ENCODE data around the gene DAB2. TPM values are rescaled to one million over a fixed set of nuclear protein-coding genes. Genes with fewer than 3 reads are reported as not detected.

The DAB2 gene
- total RNA-seq, 2 experiments from 2014 or later = 0.40 TPM; not detected in 1

DNA sequence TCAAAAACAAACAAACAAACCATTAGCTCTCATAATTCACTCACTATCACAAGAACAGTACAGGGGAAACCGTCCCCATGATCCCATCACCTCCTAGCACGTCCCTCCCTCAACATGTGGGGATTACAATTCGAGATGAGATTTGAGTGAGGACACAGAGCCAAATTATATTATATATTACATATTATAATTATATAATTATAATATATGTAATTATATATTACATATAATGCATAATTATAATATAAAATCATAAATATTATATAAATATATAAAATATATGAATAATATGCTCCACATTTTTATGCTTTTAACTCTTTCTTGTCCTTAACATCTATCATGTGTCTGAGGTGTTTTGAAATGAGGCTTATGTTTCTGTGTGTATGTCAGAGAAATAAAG is 57.1 kb downstream of the DAB2 start:
- BruUV-seq (replicated peaks) = no TSS peak
- H3K36me3 ChIP-seq (ENCODE audit: insufficient read depth, low read length) = no peaks in the 10 kb centered on the region
- DNase-seq (ENCODE audit: low spot score) = no peak
- TF ChIP-seq, protein P1, sequence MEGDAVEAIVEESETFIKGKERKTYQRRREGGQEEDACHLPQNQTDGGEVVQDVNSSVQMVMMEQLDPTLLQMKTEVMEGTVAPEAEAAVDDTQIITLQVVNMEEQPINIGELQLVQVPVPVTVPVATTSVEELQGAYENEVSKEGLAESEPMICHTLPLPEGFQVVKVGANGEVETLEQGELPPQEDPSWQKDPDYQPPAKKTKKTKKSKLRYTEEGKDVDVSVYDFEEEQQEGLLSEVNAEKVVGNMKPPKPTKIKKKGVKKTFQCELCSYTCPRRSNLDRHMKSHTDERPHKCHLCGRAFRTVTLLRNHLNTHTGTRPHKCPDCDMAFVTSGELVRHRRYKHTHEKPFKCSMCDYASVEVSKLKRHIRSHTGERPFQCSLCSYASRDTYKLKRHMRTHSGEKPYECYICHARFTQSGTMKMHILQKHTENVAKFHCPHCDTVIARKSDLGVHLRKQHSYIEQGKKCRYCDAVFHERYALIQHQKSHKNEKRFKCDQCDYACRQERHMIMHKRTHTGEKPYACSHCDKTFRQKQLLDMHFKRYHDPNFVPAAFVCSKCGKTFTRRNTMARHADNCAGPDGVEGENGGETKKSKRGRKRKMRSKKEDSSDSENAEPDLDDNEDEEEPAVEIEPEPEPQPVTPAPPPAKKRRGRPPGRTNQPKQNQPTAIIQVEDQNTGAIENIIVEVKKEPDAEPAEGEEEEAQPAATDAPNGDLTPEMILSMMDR (conservative IDR thresholded peaks at IDR 0.05; ENCODE audit: low read length) = no peak
- TF ChIP-seq EZH2phosphoT487 (IDR thresholded peaks at IDR 0.05; ENCODE audit: borderline replicate concordance, low read depth, low read length) = no peak
- ChIA-PET POLR2A (interaction anchor here (1.2 kb wide), 1 partner anchor 8 kb away, joined by 5 read pairs; no protein-coding TSS in a partner anchor), CTCF (ENCODE audit: unreplicated experiment) (no interaction called here)
- no peak overlapping the region for H3K4me2 ChIP-seq (ENCODE audit: low read length)
- H3K79me2 ChIP-seq (ENCODE audit: insufficient read depth, low read depth, low read length) = no peaks in the 10 kb centered on the region
- H3K9me3 ChIP-seq (ENCODE audit: low read length) = no peaks in the 10 kb centered on the region
- H3K27ac ChIP-seq (ENCODE audit: low read depth, low read length, poor library complexity, severe bottlenecking) = no peak overlapping the region
- H3K4me3 ChIP-seq (ENCODE audit: low read depth, low read length, poor library complexity, severe bottlenecking) = no peak overlapping the region
- H4K20me1 ChIP-seq (ENCODE audit: insufficient read depth, low read length) = no peaks in the 10 kb centered on the region
- no peaks in the 10 kb centered on the region for H3K9me2 ChIP-seq (ENCODE audit: insufficient read depth, low read length)
- no peaks in the 10 kb centered on the region for H3K4me1 ChIP-seq (ENCODE audit: insufficient read depth, low read length, poor library complexity, severe bottlenecking)
- H2AFZ ChIP-seq (ENCODE audit: low read length) = no peak overlapping the region
- intact Hi-C loops (cut with micrococcal nuclease; ENCODE audit: unreplicated experiment) = no loop called here

DNA sequence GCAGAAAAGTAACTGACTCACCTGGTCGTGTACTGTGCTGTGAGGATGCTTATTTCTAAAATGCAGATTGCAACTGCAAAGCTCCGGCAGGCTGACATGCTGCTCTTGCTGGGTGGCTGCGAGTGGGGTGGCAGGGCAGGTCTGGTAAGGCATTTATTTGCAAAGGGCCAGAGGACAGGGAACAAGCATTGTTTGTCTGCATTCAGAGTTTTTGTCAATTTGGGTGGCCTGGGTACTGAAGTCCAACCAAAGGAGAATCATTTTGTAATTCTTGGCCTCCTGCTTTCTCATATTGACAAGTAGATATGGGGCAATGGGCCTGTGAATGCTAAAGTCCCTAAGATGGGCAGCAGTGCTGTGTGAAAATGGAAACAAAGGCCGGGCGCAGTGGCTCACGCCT is 60.4 kb downstream of the DAB2 start, which contains the start of gene C9:
Gene C9 (minus strand): TSS at position 129 of the 400 bp plus-strand sequence. CDS start 31 bp downstream, at position 98.
- TF ChIP-seq, protein P1 (conservative IDR thresholded peaks at IDR 0.05; ENCODE audit: low read length) = no peak
- no peak for TF ChIP-seq EZH2phosphoT487 (IDR thresholded peaks at IDR 0.05; ENCODE audit: borderline replicate concordance, low read depth, low read length)
- H3K79me2 ChIP-seq (ENCODE audit: insufficient read depth, low read depth, low read length) = no peaks in the 10 kb centered on the region
- H3K9me3 ChIP-seq (ENCODE audit: low read length) = no peaks in the 10 kb centered on the region
- no TSS peak for BruUV-seq (replicated peaks)
- intact Hi-C loops (cut with micrococcal nuclease; ENCODE audit: unreplicated experiment) = no loop called here
- ChIA-PET CTCF (ENCODE audit: unreplicated experiment) (no interaction called here), POLR2A (no interaction called here)
- H3K4me1 ChIP-seq (ENCODE audit: insufficient read depth, low read length, poor library complexity, severe bottlenecking) = no peaks in the 10 kb centered on the region
- no peak for DNase-seq (ENCODE audit: low spot score)
- H3K9me2 ChIP-seq (ENCODE audit: insufficient read depth, low read length) = no peaks in the 10 kb centered on the region
- H2AFZ ChIP-seq (ENCODE audit: low read length) = no peak within 1 kb of the TSS
- no peak within 1 kb of the TSS for H3K4me2 ChIP-seq (ENCODE audit: low read length)
- H3K36me3 ChIP-seq (ENCODE audit: insufficient read depth, low read length) = no peaks in the 10 kb centered on the region
- no peak within 1 kb of the TSS for H3K27ac ChIP-seq (ENCODE audit: low read depth, low read length, poor library complexity, severe bottlenecking)
- H4K20me1 ChIP-seq (ENCODE audit: insufficient read depth, low read length) = no peaks in the 10 kb centered on the region
- no peak within 1 kb of the TSS for H3K4me3 ChIP-seq (ENCODE audit: low read depth, low read length, poor library complexity, severe bottlenecking)

DNA sequence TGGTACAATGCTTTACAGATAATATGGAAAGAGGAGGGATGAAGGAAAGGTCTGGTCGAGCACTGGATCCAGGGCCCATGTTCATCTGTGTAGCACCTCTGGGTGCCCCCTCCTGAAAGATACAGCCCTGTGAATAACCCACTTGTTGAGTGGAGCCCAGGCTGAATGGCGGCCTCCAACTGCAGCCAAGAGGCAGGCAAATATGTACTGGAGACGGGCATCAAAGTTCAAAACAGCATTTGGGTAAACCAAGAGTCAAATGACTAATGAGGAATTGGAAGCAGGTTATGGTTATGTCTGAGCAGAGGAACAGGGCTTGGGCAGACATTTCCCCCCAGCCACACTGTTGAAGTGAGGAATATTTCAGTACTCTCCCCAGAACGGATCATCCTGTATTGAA is 61.6 kb downstream of the DAB2 start:
- no peak for DNase-seq (ENCODE audit: low spot score)
- POLR2A ChIA-PET = no interaction called here
- Histone ChIP-seq H3K4me3 (ENCODE audit: low read depth, low read length, poor library complexity, severe bottlenecking) (no peak overlapping the region), H3K9me2 (ENCODE audit: insufficient read depth, low read length) (no peaks in the 10 kb centered on the region), H3K9me3 (ENCODE audit: low read length) (no peaks in the 10 kb centered on the region), H3K27ac (ENCODE audit: low read depth, low read length, poor library complexity, severe bottlenecking) (no peak overlapping the region), H2AFZ (ENCODE audit: low read length) (no peak overlapping the region), H3K36me3 (ENCODE audit: insufficient read depth, low read length) (no peaks in the 10 kb centered on the region), H3K4me1 (ENCODE audit: insufficient read depth, low read length, poor library complexity, severe bottlenecking) (no peaks in the 10 kb centered on the region), H4K20me1 (ENCODE audit: insufficient read depth, low read length) (no peaks in the 10 kb centered on the region), H3K4me2 (ENCODE audit: low read length) (no peak overlapping the region), H3K79me2 (ENCODE audit: insufficient read depth, low read depth, low read length) (no peaks in the 10 kb centered on the region)
- CTCF ChIA-PET (ENCODE audit: unreplicated experiment) = no interaction called here
- no peak for TF ChIP-seq EZH2phosphoT487 (IDR thresholded peaks at IDR 0.05; ENCODE audit: borderline replicate concordance, low read depth, low read length)
- TF ChIP-seq, protein P1 (conservative IDR thresholded peaks at IDR 0.05; ENCODE audit: low read length) = no peak
- intact Hi-C loops (cut with micrococcal nuclease; ENCODE audit: unreplicated experiment) = no loop called here
- BruUV-seq (replicated peaks) = no TSS peak
